DND-41 (cell line): Measurements from ENCODE around the gene ABHD8.

Experiments
- EZH2 ChIP-seq: IDR thresholded peaks from 3 replicates; pipeline ENCODE4 v1.6.1; 2012; ENCODE audit warnings: borderline replicate concordance, low read depth, mild to moderate bottlenecking, moderate library complexity, low read length, inconsistent platforms; ENCODE audit not compliant: severe bottlenecking
- TF ChIP-seq, protein P1 (sequence below): IDR thresholded peaks from 2 replicates; pipeline ENCODE4 v1.5.1; 2012; ENCODE audit warnings: borderline replicate concordance, low read length, moderate library complexity, mild to moderate bottlenecking; ENCODE audit not compliant: poor library complexity, severe bottlenecking; ENCODE audit errors: extremely low read depth

DNA sequence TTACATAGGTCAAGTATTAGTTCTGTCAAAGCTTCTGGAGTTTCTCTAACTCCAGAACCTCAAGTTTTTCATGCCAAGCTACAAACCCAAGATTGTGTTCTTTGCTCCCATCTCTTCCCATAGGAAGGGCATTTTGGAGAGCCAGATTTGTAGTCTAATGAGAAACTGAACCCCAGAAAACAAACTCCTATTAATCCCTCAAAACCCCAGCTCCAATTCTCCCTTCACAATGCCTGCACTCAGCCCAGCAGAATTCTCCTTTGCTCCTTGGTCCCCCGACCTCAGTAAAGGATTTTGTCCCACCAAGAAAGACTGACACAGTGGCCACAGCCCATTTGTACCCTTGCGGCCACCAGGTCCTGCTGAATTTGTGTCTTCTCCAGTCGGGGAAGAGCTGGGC lies 47.1 kb downstream of the ABHD8 start:
- TF ChIP-seq, protein P1, sequence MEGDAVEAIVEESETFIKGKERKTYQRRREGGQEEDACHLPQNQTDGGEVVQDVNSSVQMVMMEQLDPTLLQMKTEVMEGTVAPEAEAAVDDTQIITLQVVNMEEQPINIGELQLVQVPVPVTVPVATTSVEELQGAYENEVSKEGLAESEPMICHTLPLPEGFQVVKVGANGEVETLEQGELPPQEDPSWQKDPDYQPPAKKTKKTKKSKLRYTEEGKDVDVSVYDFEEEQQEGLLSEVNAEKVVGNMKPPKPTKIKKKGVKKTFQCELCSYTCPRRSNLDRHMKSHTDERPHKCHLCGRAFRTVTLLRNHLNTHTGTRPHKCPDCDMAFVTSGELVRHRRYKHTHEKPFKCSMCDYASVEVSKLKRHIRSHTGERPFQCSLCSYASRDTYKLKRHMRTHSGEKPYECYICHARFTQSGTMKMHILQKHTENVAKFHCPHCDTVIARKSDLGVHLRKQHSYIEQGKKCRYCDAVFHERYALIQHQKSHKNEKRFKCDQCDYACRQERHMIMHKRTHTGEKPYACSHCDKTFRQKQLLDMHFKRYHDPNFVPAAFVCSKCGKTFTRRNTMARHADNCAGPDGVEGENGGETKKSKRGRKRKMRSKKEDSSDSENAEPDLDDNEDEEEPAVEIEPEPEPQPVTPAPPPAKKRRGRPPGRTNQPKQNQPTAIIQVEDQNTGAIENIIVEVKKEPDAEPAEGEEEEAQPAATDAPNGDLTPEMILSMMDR = no peak
- TF ChIP-seq EZH2 = no peak
